Measurements from ENCODE around the gene SPINT3.

DNA sequence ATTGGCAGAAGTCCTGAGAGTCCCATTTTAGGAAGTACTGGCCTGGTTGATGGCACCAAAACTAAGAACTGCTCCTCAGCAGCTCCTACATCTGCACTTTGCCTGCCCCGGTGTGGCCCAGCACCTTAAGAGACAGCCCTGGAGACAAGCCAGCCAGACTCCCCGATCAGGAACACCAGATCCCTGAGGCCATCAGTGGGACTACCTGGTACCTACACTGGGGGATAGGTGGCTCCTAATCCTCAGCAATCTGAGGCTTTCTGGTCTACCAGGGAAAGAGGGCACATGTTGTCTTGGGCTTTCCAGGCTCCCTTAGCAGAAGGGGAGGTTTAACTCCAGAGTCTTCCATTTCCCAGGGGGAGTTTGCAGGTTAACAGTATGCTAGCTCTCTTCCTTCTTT lies 24.0 kb upstream of the SPINT3 start, which contains the start of gene WFDC6:
- no peak for TF ChIP-seq POLR2A (IDR thresholded peaks at IDR 0.05)
- TF ChIP-seq, protein P1, sequence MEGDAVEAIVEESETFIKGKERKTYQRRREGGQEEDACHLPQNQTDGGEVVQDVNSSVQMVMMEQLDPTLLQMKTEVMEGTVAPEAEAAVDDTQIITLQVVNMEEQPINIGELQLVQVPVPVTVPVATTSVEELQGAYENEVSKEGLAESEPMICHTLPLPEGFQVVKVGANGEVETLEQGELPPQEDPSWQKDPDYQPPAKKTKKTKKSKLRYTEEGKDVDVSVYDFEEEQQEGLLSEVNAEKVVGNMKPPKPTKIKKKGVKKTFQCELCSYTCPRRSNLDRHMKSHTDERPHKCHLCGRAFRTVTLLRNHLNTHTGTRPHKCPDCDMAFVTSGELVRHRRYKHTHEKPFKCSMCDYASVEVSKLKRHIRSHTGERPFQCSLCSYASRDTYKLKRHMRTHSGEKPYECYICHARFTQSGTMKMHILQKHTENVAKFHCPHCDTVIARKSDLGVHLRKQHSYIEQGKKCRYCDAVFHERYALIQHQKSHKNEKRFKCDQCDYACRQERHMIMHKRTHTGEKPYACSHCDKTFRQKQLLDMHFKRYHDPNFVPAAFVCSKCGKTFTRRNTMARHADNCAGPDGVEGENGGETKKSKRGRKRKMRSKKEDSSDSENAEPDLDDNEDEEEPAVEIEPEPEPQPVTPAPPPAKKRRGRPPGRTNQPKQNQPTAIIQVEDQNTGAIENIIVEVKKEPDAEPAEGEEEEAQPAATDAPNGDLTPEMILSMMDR (IDR thresholded peaks at IDR 0.05): no peak

Measured in lower leg skin (tissue), 3 donors.